Muscle layer of colon (tissue), 2 donors: ENCODE measurements around the gene ADGRG6.

Experiments used
- H3K27ac ChIP-seq: one replicate; pipeline ENCODE4 v1.7.0; 2013; ENCODE audit warnings: low read depth, mild to moderate bottlenecking, low read length, moderate library complexity
- H3K27me3 ChIP-seq, 2 donors: one replicate each; pipeline ENCODE4 v1.7.0; 2013; ENCODE audit warnings: low read length in 2 of 2, mild to moderate bottlenecking in 2 of 2; ENCODE audit not compliant: insufficient read depth in 2 of 2, control insufficient read depth in 1 of 2
- H3K36me3 ChIP-seq: one replicate; pipeline ENCODE4 v1.7.0; 2013; ENCODE audit warnings: mild to moderate bottlenecking, low read length; ENCODE audit not compliant: insufficient read depth
- H3K4me1 ChIP-seq: one replicate; pipeline ENCODE4 v1.7.0; 2013; ENCODE audit warnings: mild to moderate bottlenecking, low read length; ENCODE audit not compliant: insufficient read depth
- H3K4me3 ChIP-seq, 2 donors: one replicate each; pipeline ENCODE4 v1.7.0; 2013; ENCODE audit warnings: low read length in 2 of 2, low read depth in 1 of 2, mild to moderate bottlenecking in 1 of 2, moderate library complexity in 1 of 2
- H3K9ac ChIP-seq: one replicate; pipeline ENCODE4 v1.7.0; 2013; ENCODE audit warnings: low read length
- H3K9me3 ChIP-seq: one replicate; pipeline ENCODE4 v1.7.0; 2013; ENCODE audit warnings: mild to moderate bottlenecking, low read length
- donor health status: abdominal sarcoma.
- donor health status: Adenocarcinoma of cecum.

ADGRG6 gene

DNA sequence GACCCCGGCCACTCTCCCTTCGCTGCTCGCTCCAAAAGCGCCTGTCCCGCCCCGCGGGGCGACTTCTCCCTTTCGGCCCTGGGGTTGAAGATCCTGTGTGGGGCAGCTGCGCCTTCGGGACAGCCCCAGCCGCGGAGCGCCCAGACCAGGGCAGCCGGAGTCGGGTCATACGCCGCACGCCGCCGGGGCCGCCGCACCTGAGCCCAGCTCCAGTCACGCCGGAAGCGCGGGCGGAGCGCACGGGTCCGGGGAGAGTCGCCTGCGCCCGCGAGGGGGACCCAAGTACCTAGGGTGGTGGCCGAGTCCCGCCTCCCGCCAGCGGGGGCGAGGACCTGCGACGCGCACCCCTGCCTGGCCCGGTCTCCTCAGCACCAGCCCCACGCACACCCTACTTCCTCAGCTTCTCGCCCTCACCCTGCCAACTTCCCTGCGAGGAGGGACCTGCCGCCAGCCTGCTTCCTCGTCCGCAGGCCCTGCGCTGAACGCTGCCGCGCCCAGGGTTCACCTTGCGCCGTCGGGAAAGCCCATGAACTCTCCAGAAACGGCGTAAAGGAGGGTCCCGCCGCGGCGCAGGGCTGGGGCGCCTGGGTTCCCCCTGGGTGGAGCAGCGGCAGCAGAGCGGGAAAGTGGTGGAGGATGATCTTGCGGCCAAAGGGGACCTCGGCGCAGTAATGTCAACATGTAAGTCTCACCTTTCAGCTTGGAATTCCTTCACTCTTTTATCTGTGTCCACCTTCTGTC lies at the start of gene ADGRG6:
Gene ADGRG6 (plus strand): TSS at position 357 of the 741 bp plus-strand sequence. CDS start 323 bp downstream, at position 680.
- Histone ChIP-seq H3K36me3 (no peaks in the 10 kb centered on the region), H3K4me3 (peak within 1 kb of the TSS; percentile 23 to 26), H3K4me1 (no peaks in the 10 kb centered on the region), H3K27me3 (no peaks in the 10 kb centered on the region), H3K9me3 (no peaks in the 10 kb centered on the region), H3K9ac (no peak within 1 kb of the TSS), H3K27ac (no peak within 1 kb of the TSS)

DNA sequence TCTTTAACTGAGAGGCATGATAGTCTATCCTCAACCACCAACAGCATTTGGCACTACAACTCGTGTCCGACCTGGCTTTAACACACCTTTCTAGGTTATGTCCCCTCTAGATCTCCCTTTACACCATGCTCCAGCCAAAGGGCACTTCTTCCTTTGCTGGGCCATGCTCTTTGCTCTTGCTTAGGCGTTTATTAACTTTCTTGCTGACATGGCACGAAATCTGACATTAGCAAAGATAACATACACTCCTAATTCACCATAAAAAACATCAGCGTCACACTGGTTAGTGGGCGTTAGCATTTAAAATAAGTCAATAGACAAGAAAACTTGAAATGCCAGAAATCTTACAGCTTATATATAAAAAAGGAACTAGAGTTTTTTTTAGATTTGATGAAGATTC lies 47.3 kb upstream of the ADGRG6 start:
- Histone ChIP-seq H3K27me3 (no peaks in the 10 kb centered on the region), H3K27ac (no peak overlapping the region), H3K4me3 (no peak overlapping the region), H3K36me3 (no peaks in the 10 kb centered on the region), H3K9me3 (no peaks in the 10 kb centered on the region), H3K9ac (no peak overlapping the region), H3K4me1 (no peaks in the 10 kb centered on the region)

DNA sequence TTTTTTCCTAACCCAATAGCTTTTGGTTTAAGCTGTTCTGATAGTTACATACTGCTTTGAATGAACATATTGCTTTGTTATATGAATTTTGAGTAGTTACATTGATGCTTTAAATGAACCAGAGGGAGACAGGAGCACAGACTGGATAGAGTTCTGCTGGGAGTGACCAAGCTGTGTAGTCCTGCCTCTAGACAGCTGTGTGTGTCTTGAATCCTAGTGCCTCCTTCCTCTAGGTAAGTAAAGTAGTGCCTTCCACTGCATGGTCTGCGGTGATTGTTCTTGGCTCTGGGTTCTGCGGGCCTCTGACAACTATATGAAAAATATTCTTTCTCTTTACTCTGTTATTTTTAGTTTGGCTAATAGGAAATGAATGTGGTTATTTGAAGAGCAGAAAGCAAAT lies 46.0 kb upstream of the ADGRG6 start:
- Histone ChIP-seq H3K27me3 (no peaks in the 10 kb centered on the region), H3K4me1 (no peaks in the 10 kb centered on the region), H3K36me3 (no peaks in the 10 kb centered on the region), H3K4me3 (no peak overlapping the region), H3K27ac (no peak overlapping the region), H3K9ac (no peak overlapping the region), H3K9me3 (no peaks in the 10 kb centered on the region)

GRCh38 chr6:142258305-142258704 lies 43.5 kb upstream of the ADGRG6 start:
- no peak overlapping the region for H3K9ac ChIP-seq
- no peaks in the 10 kb centered on the region for H3K36me3 ChIP-seq
- no peak overlapping the region for H3K4me3 ChIP-seq
- H3K4me1 ChIP-seq, result no peaks in the 10 kb centered on the region
- no peaks in the 10 kb centered on the region for H3K9me3 ChIP-seq
- H3K27ac ChIP-seq, result no peak overlapping the region
- H3K27me3 ChIP-seq, result no peaks in the 10 kb centered on the region

DNA sequence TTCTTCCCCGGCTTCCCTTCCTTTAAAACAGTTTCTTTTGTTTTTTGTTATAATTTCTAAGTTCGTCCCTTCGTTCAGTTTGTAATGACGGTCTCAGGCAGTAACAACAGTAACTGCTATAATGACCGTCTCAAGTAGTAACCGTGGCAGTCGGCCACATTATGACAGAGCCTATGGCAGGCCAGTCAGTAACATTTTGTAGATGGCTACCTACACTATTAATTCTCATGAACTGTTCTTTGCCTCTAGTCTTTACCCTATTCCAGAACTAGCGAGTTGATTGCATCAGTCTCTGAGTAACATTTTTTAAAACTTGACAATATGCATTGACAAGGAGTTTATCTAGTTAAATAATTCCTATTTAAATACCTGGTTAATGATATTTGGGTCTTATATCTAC lies 43.0 kb upstream of the ADGRG6 start:
- H3K27me3 ChIP-seq, result no peaks in the 10 kb centered on the region
- H3K36me3 ChIP-seq, result no peaks in the 10 kb centered on the region
- no peaks in the 10 kb centered on the region for H3K9me3 ChIP-seq
- no peak overlapping the region for H3K4me3 ChIP-seq
- H3K9ac ChIP-seq, result no peak overlapping the region
- H3K27ac ChIP-seq, result no peak overlapping the region
- no peaks in the 10 kb centered on the region for H3K4me1 ChIP-seq

DNA sequence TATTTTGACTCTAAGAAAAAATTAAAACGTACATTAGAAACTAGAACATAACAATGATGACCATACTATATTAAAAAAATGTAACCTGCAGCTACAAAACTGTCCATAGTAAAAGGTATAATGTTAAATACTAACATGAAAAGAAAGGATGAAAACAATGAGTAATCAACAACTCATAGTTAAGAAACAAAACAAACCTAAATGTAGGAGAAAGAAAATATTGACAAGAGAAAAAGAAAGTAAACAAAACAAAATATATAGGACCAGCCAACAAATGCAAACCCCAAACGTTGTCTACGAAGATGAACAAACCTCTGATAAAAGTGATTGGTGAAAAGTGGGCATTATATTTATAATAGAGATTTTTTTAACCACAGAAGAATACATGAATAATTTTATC lies 41.1 kb upstream of the ADGRG6 start:
- Histone ChIP-seq H3K27ac (no peak overlapping the region), H3K36me3 (no peaks in the 10 kb centered on the region), H3K9ac (no peak overlapping the region), H3K27me3 (no peaks in the 10 kb centered on the region), H3K4me1 (no peaks in the 10 kb centered on the region), H3K9me3 (no peaks in the 10 kb centered on the region), H3K4me3 (no peak overlapping the region)

DNA sequence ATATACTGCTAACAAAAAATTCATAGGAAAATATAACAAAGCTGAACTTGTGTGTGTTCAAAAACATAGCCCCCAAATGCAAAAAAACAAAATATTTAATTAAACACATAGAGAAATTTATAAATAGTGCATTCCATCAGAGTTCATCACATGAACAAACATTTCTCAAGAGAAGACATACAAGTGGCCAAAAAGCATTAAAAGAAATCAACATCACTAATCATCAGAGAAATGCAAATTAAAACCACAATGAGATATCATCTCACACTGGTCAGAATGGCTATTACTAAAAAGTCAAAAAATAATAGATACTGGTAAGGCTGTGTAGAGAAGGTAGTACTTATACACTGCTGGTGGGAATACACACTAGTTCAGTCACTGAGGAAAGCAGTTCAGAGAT lies 39.6 kb upstream of the ADGRG6 start:
- H3K36me3 ChIP-seq, result no peaks in the 10 kb centered on the region
- H3K9ac ChIP-seq, result no peak overlapping the region
- no peaks in the 10 kb centered on the region for H3K9me3 ChIP-seq
- H3K27ac ChIP-seq, result no peak overlapping the region
- H3K4me3 ChIP-seq, result no peak overlapping the region
- H3K27me3 ChIP-seq, result no peaks in the 10 kb centered on the region
- no peaks in the 10 kb centered on the region for H3K4me1 ChIP-seq

DNA sequence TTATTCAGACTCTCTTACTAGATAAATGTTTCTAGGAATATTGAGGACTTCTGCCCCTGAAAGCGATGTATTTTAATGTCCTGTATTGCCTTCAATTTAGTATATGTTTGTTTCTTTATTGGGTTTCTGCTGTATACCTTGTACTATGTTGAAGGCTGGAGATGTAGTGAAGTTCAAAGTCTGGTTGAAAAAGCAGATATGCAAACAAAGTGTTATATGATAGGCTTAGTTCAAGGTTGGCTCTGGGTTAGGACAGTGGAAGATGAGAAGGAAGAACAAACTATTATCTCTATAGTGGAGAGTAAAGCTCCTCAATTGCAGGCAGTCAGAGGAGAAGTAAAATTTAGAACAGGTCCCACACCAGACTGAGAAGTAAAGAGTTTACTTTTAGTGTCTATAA lies 36.3 kb upstream of the ADGRG6 start:
- H3K9ac ChIP-seq, result no peak overlapping the region
- H3K4me3 ChIP-seq, result no peak overlapping the region
- H3K36me3 ChIP-seq, result no peaks in the 10 kb centered on the region
- H3K27ac ChIP-seq, result no peak overlapping the region
- H3K4me1 ChIP-seq, result no peaks in the 10 kb centered on the region
- no peaks in the 10 kb centered on the region for H3K9me3 ChIP-seq
- H3K27me3 ChIP-seq, result no peaks in the 10 kb centered on the region

- Histone ChIP-seq H3K27me3 (no peaks in the 10 kb centered on the region), H3K9ac (no peak overlapping the region), H3K27ac (no peak overlapping the region), H3K9me3 (no peaks in the 10 kb centered on the region), H3K36me3 (no peaks in the 10 kb centered on the region), H3K4me3 (no peak overlapping the region), H3K4me1 (no peaks in the 10 kb centered on the region)
These were observed 35.7 kb upstream of the ADGRG6 start for GRCh38 chr6:142266060-142266459.

DNA sequence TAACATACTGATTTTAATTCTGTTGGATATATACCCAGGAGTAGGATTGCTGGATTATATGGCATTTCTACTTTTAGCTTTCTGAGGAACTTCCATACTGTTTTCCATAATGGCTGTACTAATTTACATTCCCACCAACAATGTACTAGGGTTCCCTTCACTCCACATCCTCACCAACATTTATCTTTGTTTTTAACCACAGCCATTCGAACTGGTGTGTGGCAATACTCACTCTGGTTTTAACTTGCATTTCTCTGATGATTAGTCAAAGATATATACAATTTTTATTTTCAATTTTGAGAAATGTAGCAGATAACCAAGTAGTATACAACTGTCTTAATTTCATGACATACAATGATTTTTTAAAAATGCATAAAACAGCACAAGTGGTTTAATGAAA lies 30.3 kb upstream of the ADGRG6 start:
- H3K4me1 ChIP-seq, result no peaks in the 10 kb centered on the region
- no peak overlapping the region for H3K27ac ChIP-seq
- H3K36me3 ChIP-seq, result no peaks in the 10 kb centered on the region
- no peaks in the 10 kb centered on the region for H3K27me3 ChIP-seq
- no peaks in the 10 kb centered on the region for H3K9me3 ChIP-seq
- no peak overlapping the region for H3K9ac ChIP-seq
- H3K4me3 ChIP-seq, result no peak overlapping the region

DNA sequence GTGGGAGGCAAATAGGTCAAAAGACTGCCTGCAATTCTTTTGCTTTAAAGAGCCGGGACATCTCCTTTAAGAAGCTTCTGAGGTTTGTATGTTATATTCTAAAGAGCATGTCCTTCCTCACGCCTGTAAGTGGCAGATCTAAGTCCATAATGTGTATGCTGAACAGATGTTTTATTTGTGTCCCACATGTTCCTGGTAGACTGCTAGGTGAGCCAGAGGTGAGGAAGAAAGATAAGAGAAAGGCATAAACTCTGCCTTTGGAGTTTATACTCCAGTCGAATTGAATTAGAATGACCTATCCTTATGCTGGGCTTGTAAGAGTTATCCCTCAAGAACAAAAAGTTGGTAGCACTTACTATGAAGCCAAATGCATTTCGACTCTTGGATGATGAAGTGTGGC lies 27.2 kb upstream of the ADGRG6 start:
- Histone ChIP-seq H3K4me3 (no peak overlapping the region), H3K9me3 (no peaks in the 10 kb centered on the region), H3K9ac (no peak overlapping the region), H3K27ac (no peak overlapping the region), H3K36me3 (no peaks in the 10 kb centered on the region), H3K4me1 (no peaks in the 10 kb centered on the region), H3K27me3 (no peaks in the 10 kb centered on the region)

- Histone ChIP-seq H3K4me3 (no peak overlapping the region), H3K36me3 (no peaks in the 10 kb centered on the region), H3K4me1 (no peaks in the 10 kb centered on the region), H3K27ac (no peak overlapping the region), H3K9me3 (no peaks in the 10 kb centered on the region), H3K9ac (no peak overlapping the region), H3K27me3 (no peaks in the 10 kb centered on the region)
These were observed 26.4 kb upstream of the ADGRG6 start for GRCh38 chr6:142275236-142276006.
